GM18499 (cell line): Measurements from ENCODE around the gene KCND3.

ENCODE experiments used
- ATAC-seq: cut with Tn5 transposase; IDR thresholded peaks from one replicate; pipeline ENCODE4 v1.9.1; 2021; ENCODE audit warnings: moderate number of reproducible peaks; ENCODE audit not compliant: insufficient read depth, unreplicated experiment

Gene KCND3

GRCh38 chr1:111857194-111857651, 132.2 kb downstream of the KCND3 start:
- ATAC-seq: no peak

GRCh38 chr1:111856411-111857185, 132.9 kb downstream of the KCND3 start:
- no peak for ATAC-seq

- ATAC-seq: no peak
Observed at GRCh38 chr1:111855260-111855659, 134.2 kb downstream of the KCND3 start.

GRCh38 chr1:111852261-111852721, 137.2 kb downstream of the KCND3 start:
- ATAC-seq: no peak

GRCh38 chr1:111851552-111851951, 137.9 kb downstream of the KCND3 start:
- no peak for ATAC-seq

- no peak for ATAC-seq
Observed at GRCh38 chr1:111850109-111850508, 139.4 kb downstream of the KCND3 start.

GRCh38 chr1:111848852-111849545, 140.5 kb downstream of the KCND3 start:
- no peak for ATAC-seq

GRCh38 chr1:111847466-111847865, 142.0 kb downstream of the KCND3 start:
- no peak for ATAC-seq

GRCh38 chr1:111846842-111847241, 142.6 kb downstream of the KCND3 start:
- ATAC-seq: no peak

- ATAC-seq: no peak
Observed at GRCh38 chr1:111843177-111843576, 146.3 kb downstream of the KCND3 start.

GRCh38 chr1:111842411-111842810, 147.1 kb downstream of the KCND3 start:
- no peak for ATAC-seq

GRCh38 chr1:111841746-111842145, 147.7 kb downstream of the KCND3 start:
- no peak for ATAC-seq

GRCh38 chr1:111841189-111841588, 148.3 kb downstream of the KCND3 start:
- no peak for ATAC-seq

GRCh38 chr1:111837393-111837792, 152.1 kb downstream of the KCND3 start:
- no peak for ATAC-seq

GRCh38 chr1:111836111-111836510, 153.4 kb downstream of the KCND3 start:
- no peak for ATAC-seq

- no peak for ATAC-seq
Observed at GRCh38 chr1:111835514-111835913, 154.0 kb downstream of the KCND3 start.

- no peak for ATAC-seq
Observed at GRCh38 chr1:111834956-111835355, 154.5 kb downstream of the KCND3 start.

GRCh38 chr1:111833334-111833733, 156.1 kb downstream of the KCND3 start:
- ATAC-seq: no peak

GRCh38 chr1:111832521-111833155, 156.8 kb downstream of the KCND3 start:
- ATAC-seq: no peak

- ATAC-seq: no peak
Observed at GRCh38 chr1:111831153-111831552, 158.3 kb downstream of the KCND3 start.

- ATAC-seq: no peak
Observed at GRCh38 chr1:111827946-111828345, 161.5 kb downstream of the KCND3 start.
